HUES48 (cell line): ENCODE data around the gene SMARCD3.

Source experiments
- H3K27ac ChIP-seq: one replicate; pipeline ENCODE4 v1.7.0; 2013; ENCODE audit warnings: low read depth, low read length, inconsistent platforms
- H3K27me3 ChIP-seq: 2 replicates; pipeline ENCODE4 v1.6.1; 2013; ENCODE audit warnings: mild to moderate bottlenecking, low read length; ENCODE audit not compliant: control insufficient read depth, insufficient read depth
- H3K36me3 ChIP-seq: 2 replicates; pipeline ENCODE4 v1.6.1; 2013; ENCODE audit warnings: low read length; ENCODE audit not compliant: control insufficient read depth, insufficient read depth
- H3K4me1 ChIP-seq: 2 replicates; pipeline ENCODE4 v1.6.1; 2013; ENCODE audit warnings: mild to moderate bottlenecking, low read length; ENCODE audit not compliant: control insufficient read depth, insufficient read depth
- H3K4me3 ChIP-seq: 2 replicates; pipeline ENCODE4 v1.5.1; 2013; ENCODE audit warnings: mild to moderate bottlenecking, low read depth, low read length
- H3K9ac ChIP-seq: 2 replicates; pipeline ENCODE4 v1.6.1; 2013; ENCODE audit warnings: mild to moderate bottlenecking, low read depth, low read length, moderate library complexity
- H3K9me3 ChIP-seq: 2 replicates; pipeline ENCODE4 v1.6.1; 2013; ENCODE audit warnings: low read length; ENCODE audit not compliant: control insufficient read depth, insufficient read depth

SMARCD3 gene

GRCh38 chr7:151206914-151207313 lies 41.6 kb downstream of the SMARCD3 start:
- Histone ChIP-seq H3K27me3 (no peaks in the 10 kb centered on the region), H3K4me1 (peaks cover 8% of the 10 kb centered on the region), H3K9ac (no peak overlapping the region), H3K9me3 (no peaks in the 10 kb centered on the region), H3K36me3 (peaks cover 1% of the 10 kb centered on the region; the same call in 1 of the 2 replicates), H3K4me3 (no peak overlapping the region), H3K27ac (no peak overlapping the region)

DNA sequence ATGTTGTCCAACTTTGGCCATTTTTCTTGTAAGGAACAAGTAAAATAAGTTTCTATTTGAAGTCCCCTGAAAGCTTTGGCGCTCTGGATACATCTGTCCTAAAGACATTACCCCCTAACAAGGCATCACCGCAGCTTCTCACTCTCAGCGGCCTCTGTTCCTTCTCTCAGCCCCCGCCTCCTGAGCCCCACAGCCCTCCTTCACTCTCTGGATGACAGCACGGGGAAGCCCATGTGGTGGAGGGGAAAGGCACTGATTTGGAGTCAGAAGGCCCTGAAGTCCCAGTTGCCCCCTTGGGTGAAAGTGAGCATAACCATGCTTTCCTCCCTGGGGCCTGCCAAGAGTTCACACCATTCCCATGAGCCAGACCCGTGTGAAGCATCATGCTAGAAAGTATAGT lies 42.8 kb downstream of the SMARCD3 start:
- no peaks in the 10 kb centered on the region for H3K27me3 ChIP-seq
- no peak overlapping the region for H3K9ac ChIP-seq
- no peaks in the 10 kb centered on the region for H3K9me3 ChIP-seq
- H3K36me3 ChIP-seq: no peaks in the 10 kb centered on the region
- peaks cover 3% of the 10 kb centered on the region for H3K4me1 ChIP-seq
- no peak overlapping the region for H3K4me3 ChIP-seq
- H3K27ac ChIP-seq: no peak overlapping the region

- Histone ChIP-seq H3K27ac (no peak overlapping the region), H3K4me3 (no peak overlapping the region), H3K27me3 (no peaks in the 10 kb centered on the region), H3K4me1 (no peaks in the 10 kb centered on the region; the same call in 1 of the 2 replicates), H3K36me3 (no peaks in the 10 kb centered on the region), H3K9ac (no peak overlapping the region), H3K9me3 (no peaks in the 10 kb centered on the region)
Measured at GRCh38 chr7:151204383-151205032, 44.0 kb downstream of the SMARCD3 start.

DNA sequence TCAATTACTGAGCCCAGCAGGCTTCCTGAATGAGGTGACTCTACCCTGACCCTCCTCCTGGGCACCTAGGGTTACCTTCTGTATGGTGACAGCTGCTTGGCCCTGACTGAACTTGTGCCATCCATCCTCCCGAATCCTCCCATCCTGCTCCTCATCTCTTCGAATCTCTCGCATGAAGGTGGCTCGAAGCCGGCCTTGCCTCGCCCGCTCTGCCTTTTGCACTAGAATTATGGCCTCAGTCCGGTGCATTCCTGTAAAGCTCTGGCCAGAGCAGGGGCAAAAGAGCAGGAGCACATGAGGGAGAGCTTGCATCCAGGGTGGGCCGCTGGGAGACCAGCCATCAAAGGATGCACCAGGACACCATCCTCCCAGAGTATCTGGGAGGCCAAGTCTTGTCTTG lies 45.7 kb downstream of the SMARCD3 start:
- H3K4me1 ChIP-seq: no peaks in the 10 kb centered on the region; the same call in 1 of the 2 replicates
- H3K27me3 ChIP-seq: no peaks in the 10 kb centered on the region
- H3K4me3 ChIP-seq: no peak overlapping the region
- no peak overlapping the region for H3K9ac ChIP-seq
- H3K9me3 ChIP-seq: no peaks in the 10 kb centered on the region
- no peaks in the 10 kb centered on the region for H3K36me3 ChIP-seq
- H3K27ac ChIP-seq: no peak overlapping the region

- H3K9ac ChIP-seq: no peak overlapping the region
- no peaks in the 10 kb centered on the region for H3K36me3 ChIP-seq
- no peak overlapping the region for H3K27ac ChIP-seq
- no peaks in the 10 kb centered on the region for H3K27me3 ChIP-seq
- H3K4me3 ChIP-seq: no peak overlapping the region
- H3K4me1 ChIP-seq: no peaks in the 10 kb centered on the region; the same call in 1 of the 2 replicates
- no peaks in the 10 kb centered on the region for H3K9me3 ChIP-seq
Measured at GRCh38 chr7:151201751-151202150, 46.7 kb downstream of the SMARCD3 start.

- no peaks in the 10 kb centered on the region for H3K9me3 ChIP-seq
- no peaks in the 10 kb centered on the region; the same call in 1 of the 2 replicates for H3K4me1 ChIP-seq
- H3K27ac ChIP-seq: no peak overlapping the region
- H3K36me3 ChIP-seq: no peaks in the 10 kb centered on the region
- no peak overlapping the region for H3K4me3 ChIP-seq
- H3K27me3 ChIP-seq: no peaks in the 10 kb centered on the region
- H3K9ac ChIP-seq: no peak overlapping the region
Measured at GRCh38 chr7:151201344-151201743, 47.1 kb downstream of the SMARCD3 start.

DNA sequence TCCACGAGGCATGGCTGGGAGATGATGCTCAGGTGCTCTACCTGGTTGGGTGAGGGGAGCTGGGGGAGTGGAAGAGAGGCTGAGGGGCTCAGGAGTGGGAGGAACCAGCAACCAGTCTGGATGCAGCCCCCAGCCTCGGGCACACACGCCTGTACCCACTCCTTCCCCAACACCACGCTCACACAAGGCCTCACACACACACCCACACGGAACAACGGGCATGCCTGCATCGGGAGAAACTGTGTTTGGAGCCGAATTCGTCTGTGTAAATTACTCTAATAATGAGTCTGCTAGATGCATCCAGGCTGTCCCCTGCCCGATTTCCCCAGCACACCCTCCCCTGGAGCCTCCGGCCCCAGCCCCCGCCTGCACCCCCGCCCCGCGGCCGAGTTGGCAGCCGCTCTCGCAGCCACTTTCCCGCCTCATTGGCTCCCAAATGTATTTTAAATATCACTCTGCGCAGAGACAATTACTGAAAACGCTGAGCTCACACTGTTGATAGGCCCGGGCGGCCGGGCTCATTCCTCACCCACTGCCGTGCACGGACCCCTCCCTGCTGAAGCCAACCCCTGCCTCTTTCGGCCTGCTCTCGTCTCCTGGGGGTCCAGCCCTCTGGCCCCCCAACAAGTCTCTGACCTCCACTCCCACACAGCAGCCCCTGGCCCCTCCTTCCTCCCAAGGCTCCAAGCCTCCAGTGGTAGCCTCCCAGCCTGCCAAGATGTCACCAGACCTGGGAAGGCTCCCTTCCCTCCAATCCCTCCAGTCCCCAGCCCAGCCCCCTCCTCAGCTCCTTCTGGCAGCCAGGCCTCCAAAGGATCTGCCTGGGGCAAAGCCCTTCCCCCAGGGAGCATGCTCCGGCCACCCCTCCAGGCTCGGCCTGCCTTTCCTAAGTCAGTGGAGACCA lies 49.3 kb downstream of the SMARCD3 start:
- Histone ChIP-seq H3K36me3 (no peaks in the 10 kb centered on the region), H3K27ac (no peak overlapping the region), H3K9ac (no peak overlapping the region), H3K4me3 (no peak overlapping the region), H3K27me3 (no peaks in the 10 kb centered on the region; the same call in 1 of the 2 replicates), H3K4me1 (no peaks in the 10 kb centered on the region; the same call in 1 of the 2 replicates), H3K9me3 (no peaks in the 10 kb centered on the region)

GRCh38 chr7:151197932-151198331 lies 50.6 kb downstream of the SMARCD3 start:
- Histone ChIP-seq H3K36me3 (no peaks in the 10 kb centered on the region), H3K27me3 (no peaks in the 10 kb centered on the region; the same call in 1 of the 2 replicates), H3K9ac (no peak overlapping the region), H3K27ac (no peak overlapping the region), H3K4me3 (no peak overlapping the region), H3K9me3 (no peaks in the 10 kb centered on the region), H3K4me1 (no peaks in the 10 kb centered on the region; the same call in 1 of the 2 replicates)

GRCh38 chr7:151195616-151196450 lies 52.7 kb downstream of the SMARCD3 start:
- Histone ChIP-seq H3K27me3 (no peaks in the 10 kb centered on the region; the same call in 1 of the 2 replicates), H3K9ac (no peak overlapping the region), H3K4me1 (no peaks in the 10 kb centered on the region; the same call in 1 of the 2 replicates), H3K36me3 (no peaks in the 10 kb centered on the region), H3K27ac (no peak overlapping the region), H3K9me3 (no peaks in the 10 kb centered on the region), H3K4me3 (no peak overlapping the region)

DNA sequence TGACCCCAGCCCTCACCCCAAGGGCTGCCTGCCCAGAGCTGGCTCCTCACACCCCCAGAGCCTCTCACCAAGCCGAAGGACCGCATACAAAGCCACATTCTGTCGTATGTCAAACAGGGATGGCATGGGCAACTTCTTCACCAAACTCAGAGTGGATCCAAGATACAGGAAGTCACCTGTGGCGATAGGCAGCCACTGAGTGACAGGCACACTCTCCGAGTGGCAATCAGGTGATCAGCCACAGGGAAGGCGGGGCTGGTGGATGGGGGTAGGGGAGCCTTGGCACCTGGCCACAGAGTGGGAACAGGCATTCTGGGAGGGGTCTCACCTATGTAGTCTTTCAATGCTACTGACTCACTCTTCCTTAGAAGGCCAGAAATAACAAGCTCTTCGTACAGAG lies 54.3 kb downstream of the SMARCD3 start:
- Histone ChIP-seq H3K4me3 (no peak overlapping the region), H3K4me1 (no peaks in the 10 kb centered on the region), H3K9me3 (no peaks in the 10 kb centered on the region), H3K36me3 (no peaks in the 10 kb centered on the region), H3K27ac (no peak overlapping the region), H3K27me3 (no peaks in the 10 kb centered on the region; the same call in none of the 2 replicates), H3K9ac (no peak overlapping the region)
